HuH-7 (cell line): ENCODE results near the gene ZNF845.
"Not testable (repeated sequence)": the region's sequence is repeated elsewhere in the genome, so short reads cannot be mapped to it uniquely, and the experiment has no call there.

Experiments used
- DNase-seq: peaks from one replicate; pipeline ENCODE4 v3.0.0; 2011; ENCODE audit warnings: low spot score

Gene ZNF845

GRCh38 chr19:53333463-53334449 is at the start of gene ZNF845:
TSS of gene ZNF845 (plus strand) at chr19:53333749. CDS start at chr19:53341308, 7,559 bp downstream.
- DNase-seq, result peak; percentile 65

- no peak for DNase-seq
Measured at GRCh38 chr19:53285087-53285486, 48.5 kb upstream of the ZNF845 start.

GRCh38 chr19:53290758-53291549 is 42.6 kb upstream of the ZNF845 start:
- DNase-seq, result no peak

GRCh38 chr19:53294786-53295441 is 38.6 kb upstream of the ZNF845 start:
- no peak for DNase-seq

- not testable (repeated sequence) for DNase-seq
Measured at GRCh38 chr19:53301341-53301740, 32.2 kb upstream of the ZNF845 start.

- no peak for DNase-seq
Measured at GRCh38 chr19:53308339-53308811, 25.2 kb upstream of the ZNF845 start.

- no peak for DNase-seq
Measured at GRCh38 chr19:53311044-53311443, 22.5 kb upstream of the ZNF845 start.

- DNase-seq, result no peak
Measured at GRCh38 chr19:53311897-53312296, 21.7 kb upstream of the ZNF845 start.

GRCh38 chr19:53328967-53329366 is 4.6 kb upstream of the ZNF845 start:
- DNase-seq, result no peak

GRCh38 chr19:53332484-53332883 is 1.1 kb upstream of the ZNF845 start:
- DNase-seq, result no peak

GRCh38 chr19:53333066-53333462 is 485 bp upstream of the ZNF845 start:
- no peak for DNase-seq

GRCh38 chr19:53344403-53344802 is 10.9 kb downstream of the ZNF845 start:
- not testable (repeated sequence) for DNase-seq

- DNase-seq, result no peak
Measured at GRCh38 chr19:53355739-53356138, 22.2 kb downstream of the ZNF845 start.

- DNase-seq, result no peak
Measured at GRCh38 chr19:53357821-53358581, 24.5 kb downstream of the ZNF845 start.

- DNase-seq, result not testable (repeated sequence)
Measured at GRCh38 chr19:53360056-53360455, 26.5 kb downstream of the ZNF845 start.

GRCh38 chr19:53365134-53365898 is 31.8 kb downstream of the ZNF845 start, which contains the start of gene ZNF525:
TSS of gene ZNF525 (plus strand) at chr19:53365705. CDS start at chr19:53372282, 6,577 bp downstream.
- DNase-seq, result peak; percentile 82

- no peak for DNase-seq
Measured at GRCh38 chr19:53365899-53366493, 32.4 kb downstream of the ZNF845 start.

GRCh38 chr19:53372196-53372595 is 38.6 kb downstream of the ZNF845 start:
- DNase-seq, result no peak

GRCh38 chr19:53374288-53374687 is 40.7 kb downstream of the ZNF845 start:
- DNase-seq, result no peak

GRCh38 chr19:53374743-53375142 is 41.2 kb downstream of the ZNF845 start:
- DNase-seq, result no peak
